DOHH2 (cell line): ENCODE measurements around the gene STIL.

Source experiments
- CTCF ChIP-seq: fragments of 200-600 bp; sonication (generic); IDR thresholded peaks from one replicate; pipeline ENCODE4 v1.5.1; 2014; ENCODE audit warnings: antibody characterized with exemption, mild to moderate bottlenecking, low read depth, low read length; ENCODE audit not compliant: poor library complexity, severe bottlenecking
- EZH2phosphoT487 ChIP-seq: fragments of 200-600 bp; sonication (generic); IDR thresholded peaks from 2 replicates; pipeline ENCODE4 v1.6.1; 2017; ENCODE audit warnings: borderline replicate concordance, mild to moderate bottlenecking, antibody characterized with exemption, low read length, moderate library complexity, mixed read lengths

- no peak for TF ChIP-seq CTCF
- TF ChIP-seq EZH2phosphoT487 = no peak
These were observed 47.4 kb upstream of the STIL start for GRCh38 chr1:47361380-47361779.
